ENCODE results near the gene CTAGE15. TPM values are rescaled to one million over a fixed set of nuclear protein-coding genes. Genes with fewer than 3 reads are reported as not detected.
"Not testable (repeated sequence)": the region's sequence is repeated elsewhere in the genome, so short reads cannot be mapped to it uniquely, and the experiment has no call there.

Gene CTAGE15
- total and polyA plus RNA-seq, 9 of the 15 experiments (the other 6 are each of a cell fraction or from before 2014, with no cell fraction given): 0.01 to 0.56 (median 0.13) TPM; not detected in 3

DNA sequence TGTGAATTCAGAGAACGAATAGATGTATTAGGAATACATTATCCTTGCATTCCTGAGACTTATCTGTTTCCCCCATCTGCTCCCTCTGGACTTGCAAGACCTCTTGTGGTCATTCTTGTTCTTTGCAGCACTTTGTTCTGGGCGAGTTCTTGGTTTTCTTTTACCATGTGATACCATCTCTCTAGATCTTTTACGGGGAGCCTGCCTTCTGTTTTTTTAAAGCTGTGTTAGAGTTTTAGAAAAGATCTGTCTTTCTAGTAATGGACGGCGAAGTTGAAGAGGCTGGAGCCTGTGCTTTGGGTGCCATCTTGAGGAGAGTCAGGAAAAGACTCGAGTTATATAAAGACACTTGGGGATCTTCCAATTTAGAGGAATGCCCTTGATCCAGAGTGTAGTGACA, 8.3 kb upstream of the CTAGE15 start:
- DNase-seq (ENCODE audit: extremely low read depth in 1 of 4, low spot score in 3 of 4); H2AFZ ChIP-seq (ENCODE audit: low read depth, low read length); H3K79me2 ChIP-seq (ENCODE audit: control insufficient read depth, insufficient read depth, low read length); BruUV-seq (replicated peaks); H3K4me1 ChIP-seq (replicated peaks in 1 of 2; ENCODE audit: control insufficient read depth in 2 of 2, insufficient read depth in 2 of 2, low read length in 2 of 2); H3K4me3 ChIP-seq; intact Hi-C loops (cut with micrococcal nuclease); CTCF ChIA-PET (ENCODE audit: low intra/inter-chr PET ratio); H3K9me3 ChIP-seq (replicated peaks; ENCODE audit: control insufficient read depth, insufficient read depth, low read depth, low read length); H3K27ac ChIP-seq (ENCODE audit: extremely low read depth, low read depth, low read length); H3K9ac ChIP-seq (ENCODE audit: insufficient read depth in 1 of 2, low read depth in 2 of 2, low read length in 2 of 2); H3K27me3 ChIP-seq (ENCODE audit: control insufficient read depth in 2 of 2, insufficient read depth in 2 of 2, low read length in 2 of 2); POLR2A ChIA-PET; H3K36me3 ChIP-seq (ENCODE audit: control insufficient read depth, insufficient read depth, low read length); H4K20me1 ChIP-seq (replicated peaks; ENCODE audit: control insufficient read depth, insufficient read depth, low read length); H3K4me2 ChIP-seq (ENCODE audit: insufficient read depth, low read length); H3K9me1 ChIP-seq (ENCODE audit: control insufficient read depth, insufficient read depth, low read length): not testable (repeated sequence)
- ATAC-seq (peak; percentile 92), FAIRE-seq (peak; percentile 75)
- TF ChIP-seq, protein P1, sequence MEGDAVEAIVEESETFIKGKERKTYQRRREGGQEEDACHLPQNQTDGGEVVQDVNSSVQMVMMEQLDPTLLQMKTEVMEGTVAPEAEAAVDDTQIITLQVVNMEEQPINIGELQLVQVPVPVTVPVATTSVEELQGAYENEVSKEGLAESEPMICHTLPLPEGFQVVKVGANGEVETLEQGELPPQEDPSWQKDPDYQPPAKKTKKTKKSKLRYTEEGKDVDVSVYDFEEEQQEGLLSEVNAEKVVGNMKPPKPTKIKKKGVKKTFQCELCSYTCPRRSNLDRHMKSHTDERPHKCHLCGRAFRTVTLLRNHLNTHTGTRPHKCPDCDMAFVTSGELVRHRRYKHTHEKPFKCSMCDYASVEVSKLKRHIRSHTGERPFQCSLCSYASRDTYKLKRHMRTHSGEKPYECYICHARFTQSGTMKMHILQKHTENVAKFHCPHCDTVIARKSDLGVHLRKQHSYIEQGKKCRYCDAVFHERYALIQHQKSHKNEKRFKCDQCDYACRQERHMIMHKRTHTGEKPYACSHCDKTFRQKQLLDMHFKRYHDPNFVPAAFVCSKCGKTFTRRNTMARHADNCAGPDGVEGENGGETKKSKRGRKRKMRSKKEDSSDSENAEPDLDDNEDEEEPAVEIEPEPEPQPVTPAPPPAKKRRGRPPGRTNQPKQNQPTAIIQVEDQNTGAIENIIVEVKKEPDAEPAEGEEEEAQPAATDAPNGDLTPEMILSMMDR (IDR thresholded peaks at IDR 0.05 in 2 of 3, conservative IDR thresholded peaks at IDR 0.05 in 1 of 3; ENCODE audit: insufficient read depth in 2 of 3, low read depth in 1 of 3, low read length in 3 of 3): peak in 2 of 3 experiments; percentile 25 to 27; a peak in 2 of 6 replicates
- in situ Hi-C loops (cut with MboI): loop anchor here (5.0 kb wide), 1 partner anchor 204 kb away; no protein-coding TSS in a partner anchor
- 0% methylated on average over 1 of the region's 6 CpGs for WGBS (ENCODE audit: insufficient coverage, low coverage, missing lambda C conversion rate)

- H3K4me2 ChIP-seq (ENCODE audit: insufficient read depth, low read length); H3K27ac ChIP-seq (ENCODE audit: extremely low read depth, low read depth, low read length); H3K9me1 ChIP-seq (ENCODE audit: control insufficient read depth, insufficient read depth, low read length); H3K4me3 ChIP-seq; H2AFZ ChIP-seq (ENCODE audit: low read depth, low read length); H3K9me3 ChIP-seq (replicated peaks; ENCODE audit: control insufficient read depth, insufficient read depth, low read depth, low read length); BruUV-seq (replicated peaks); H3K36me3 ChIP-seq (ENCODE audit: control insufficient read depth, insufficient read depth, low read length); H3K27me3 ChIP-seq (ENCODE audit: control insufficient read depth in 2 of 2, insufficient read depth in 2 of 2, low read length in 2 of 2); POLR2A ChIA-PET; H4K20me1 ChIP-seq (replicated peaks; ENCODE audit: control insufficient read depth, insufficient read depth, low read length); H3K79me2 ChIP-seq (ENCODE audit: control insufficient read depth, insufficient read depth, low read length); in situ Hi-C loops (cut with MboI); intact Hi-C loops (cut with micrococcal nuclease); H3K9ac ChIP-seq (ENCODE audit: insufficient read depth in 1 of 2, low read depth in 2 of 2, low read length in 2 of 2); FAIRE-seq; H3K4me1 ChIP-seq (replicated peaks in 1 of 2; ENCODE audit: control insufficient read depth in 2 of 2, insufficient read depth in 2 of 2, low read length in 2 of 2); CTCF ChIA-PET (ENCODE audit: low intra/inter-chr PET ratio); DNase-seq (ENCODE audit: extremely low read depth in 1 of 4, low spot score in 3 of 4): not testable (repeated sequence)
- no CpG with 5 or more reads among the region's 1 CpG for WGBS (ENCODE audit: insufficient coverage, low coverage, missing lambda C conversion rate)
- ATAC-seq: 0 out of 3 replicates have a peak, but pooled peaks have one; percentile 48
These were observed 5.6 kb upstream of the CTAGE15 start for GRCh38 chr7:143566001-143566400.

DNA sequence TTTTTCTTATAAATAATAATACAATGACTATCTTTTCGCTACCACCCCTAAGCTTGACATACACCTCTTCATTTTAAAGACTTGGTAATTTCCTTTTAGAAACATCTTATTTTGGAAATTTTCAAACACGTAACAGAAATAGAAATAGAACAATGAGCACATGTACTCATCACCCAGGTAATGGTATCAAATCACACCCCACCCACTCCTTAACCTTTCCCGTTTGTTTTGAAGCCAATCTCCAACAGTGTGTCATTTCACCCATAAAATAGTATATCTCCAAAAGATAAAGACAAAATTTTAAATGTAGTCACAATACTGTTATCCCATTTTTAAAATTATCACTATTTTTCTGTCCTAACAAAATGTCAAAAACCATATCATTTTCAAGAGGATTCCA, 16.6 kb downstream of the CTAGE15 start:
- FAIRE-seq; H3K9me1 ChIP-seq (ENCODE audit: control insufficient read depth, insufficient read depth, low read length); H3K4me1 ChIP-seq (replicated peaks in 1 of 2; ENCODE audit: control insufficient read depth in 2 of 2, insufficient read depth in 2 of 2, low read length in 2 of 2); H3K4me2 ChIP-seq (ENCODE audit: insufficient read depth, low read length); H3K9ac ChIP-seq (ENCODE audit: insufficient read depth in 1 of 2, low read depth in 2 of 2, low read length in 2 of 2); H2AFZ ChIP-seq (ENCODE audit: low read depth, low read length); H3K27ac ChIP-seq (ENCODE audit: extremely low read depth, low read depth, low read length); POLR2A ChIA-PET; DNase-seq (ENCODE audit: extremely low read depth in 1 of 4, low spot score in 3 of 4); BruUV-seq (replicated peaks); H3K4me3 ChIP-seq; H3K9me3 ChIP-seq (replicated peaks; ENCODE audit: control insufficient read depth, insufficient read depth, low read depth, low read length); H3K36me3 ChIP-seq (ENCODE audit: control insufficient read depth, insufficient read depth, low read length); intact Hi-C loops (cut with micrococcal nuclease); H3K27me3 ChIP-seq (ENCODE audit: control insufficient read depth in 2 of 2, insufficient read depth in 2 of 2, low read length in 2 of 2); CTCF ChIA-PET (ENCODE audit: low intra/inter-chr PET ratio); ATAC-seq; H3K79me2 ChIP-seq (ENCODE audit: control insufficient read depth, insufficient read depth, low read length); H4K20me1 ChIP-seq (replicated peaks; ENCODE audit: control insufficient read depth, insufficient read depth, low read length): not testable (repeated sequence)
- in situ Hi-C loops (cut with MboI): loop anchor here (5.0 kb wide), 1 partner anchor 284 kb away; no protein-coding TSS in a partner anchor
- 0% methylated on average over 2 of the region's 3 CpGs for WGBS (ENCODE audit: insufficient coverage, low coverage, missing lambda C conversion rate)
